ENCODE data around the gene TEX50. TPM values are rescaled to one million over a fixed set of nuclear protein-coding genes. Genes with fewer than 3 reads are reported as not detected.
"Not testable (repeated sequence)": the region's sequence is repeated elsewhere in the genome, so short reads cannot be mapped to it uniquely, and the experiment has no call there.

TEX50 gene
- total and polyA plus RNA-seq, 8 donors = not detected

DNA sequence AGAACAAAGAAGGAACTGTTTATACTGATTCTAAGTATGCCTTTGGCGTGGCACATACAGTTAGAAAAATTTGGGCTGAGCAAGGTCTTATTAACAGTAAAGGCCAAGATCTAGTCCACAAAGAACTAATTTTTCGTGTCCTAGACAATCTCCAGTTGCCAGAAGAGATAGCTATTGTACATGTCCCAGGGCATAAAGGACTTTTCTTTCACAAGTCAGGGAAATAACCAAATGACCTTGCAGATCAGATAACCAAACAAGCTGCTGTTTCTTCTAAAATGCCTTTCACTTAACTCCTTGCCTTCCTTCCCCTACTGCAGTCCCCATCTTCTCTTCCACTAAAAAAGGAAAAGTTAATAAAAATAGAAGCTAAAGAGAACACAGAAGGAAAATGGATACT lies 4.0 kb downstream of the TEX50 start:
- 16 to 40% (median 19%) methylated on average over 2 of the region's 2 CpGs for WGBS, 5 donors
- H3K4me1 ChIP-seq = no peaks in the 10 kb centered on the region
- intact Hi-C loops (cut with DNase I; ENCODE audit: low total_unique reads) = no loop called here
- H3K9me3 ChIP-seq = peaks cover 0 to 11% (median 4%) of the 10 kb centered on the region in 4 donors
- no peak overlapping the region for H3K4me3 ChIP-seq
- H3K27me3 ChIP-seq = no peaks in the 10 kb centered on the region
- H3K27ac ChIP-seq = no peak overlapping the region
- peak in 1 of 2 donors; percentile 5 for DNase-seq
- no peaks in the 10 kb centered on the region for H3K36me3 ChIP-seq
- no peak for TF ChIP-seq EP300 (IDR thresholded peaks at IDR 0.05)
- TF ChIP-seq, protein P1, sequence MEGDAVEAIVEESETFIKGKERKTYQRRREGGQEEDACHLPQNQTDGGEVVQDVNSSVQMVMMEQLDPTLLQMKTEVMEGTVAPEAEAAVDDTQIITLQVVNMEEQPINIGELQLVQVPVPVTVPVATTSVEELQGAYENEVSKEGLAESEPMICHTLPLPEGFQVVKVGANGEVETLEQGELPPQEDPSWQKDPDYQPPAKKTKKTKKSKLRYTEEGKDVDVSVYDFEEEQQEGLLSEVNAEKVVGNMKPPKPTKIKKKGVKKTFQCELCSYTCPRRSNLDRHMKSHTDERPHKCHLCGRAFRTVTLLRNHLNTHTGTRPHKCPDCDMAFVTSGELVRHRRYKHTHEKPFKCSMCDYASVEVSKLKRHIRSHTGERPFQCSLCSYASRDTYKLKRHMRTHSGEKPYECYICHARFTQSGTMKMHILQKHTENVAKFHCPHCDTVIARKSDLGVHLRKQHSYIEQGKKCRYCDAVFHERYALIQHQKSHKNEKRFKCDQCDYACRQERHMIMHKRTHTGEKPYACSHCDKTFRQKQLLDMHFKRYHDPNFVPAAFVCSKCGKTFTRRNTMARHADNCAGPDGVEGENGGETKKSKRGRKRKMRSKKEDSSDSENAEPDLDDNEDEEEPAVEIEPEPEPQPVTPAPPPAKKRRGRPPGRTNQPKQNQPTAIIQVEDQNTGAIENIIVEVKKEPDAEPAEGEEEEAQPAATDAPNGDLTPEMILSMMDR (IDR thresholded peaks at IDR 0.05) = no peak
- TF ChIP-seq POLR2AphosphoS5 (IDR thresholded peaks at IDR 0.05) = no peak
- no peak for TF ChIP-seq POLR2A (IDR thresholded peaks at IDR 0.05)

DNA sequence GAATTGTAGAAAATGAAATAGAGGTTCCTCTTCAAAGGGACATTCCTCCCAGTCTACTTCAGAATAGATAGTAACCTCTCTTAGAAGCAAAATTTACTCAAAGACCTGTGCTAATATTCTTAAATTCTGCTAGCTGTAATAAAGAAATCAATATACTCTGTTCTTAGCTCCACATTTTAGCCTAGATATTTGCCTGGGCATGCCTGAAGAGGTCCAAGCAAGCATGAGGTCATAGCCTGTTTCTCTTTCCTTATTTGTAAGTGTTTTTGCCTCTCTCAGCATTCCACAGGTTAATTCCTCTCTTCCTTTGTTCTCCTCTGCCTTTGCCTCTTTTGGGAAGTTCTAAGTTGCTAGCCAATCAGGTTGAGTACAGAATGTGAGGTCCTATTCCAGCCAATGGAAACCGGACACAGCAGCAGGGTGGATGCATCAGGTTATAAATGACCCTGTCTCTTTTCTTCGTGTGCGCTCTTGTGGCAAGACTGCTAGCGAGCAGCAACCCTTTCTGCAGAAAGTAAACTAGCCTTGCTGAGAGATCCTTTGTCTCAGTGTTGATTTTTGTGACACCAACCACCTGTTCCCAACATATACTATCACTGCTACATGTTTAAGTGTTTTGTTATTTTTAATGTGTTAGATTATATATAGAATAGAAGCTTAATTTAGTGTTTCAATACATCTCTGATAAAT lies 7.5 kb downstream of the TEX50 start:
- H3K9me3 ChIP-seq; H3K36me3 ChIP-seq; DNase-seq; H3K4me3 ChIP-seq; H3K27ac ChIP-seq; intact Hi-C loops (cut with DNase I; ENCODE audit: low total_unique reads); H3K4me1 ChIP-seq; H3K27me3 ChIP-seq: not testable (repeated sequence)
- 78 to 91% (median 87%) methylated on average over 4 of the region's 4 CpGs for WGBS, 5 donors

DNA sequence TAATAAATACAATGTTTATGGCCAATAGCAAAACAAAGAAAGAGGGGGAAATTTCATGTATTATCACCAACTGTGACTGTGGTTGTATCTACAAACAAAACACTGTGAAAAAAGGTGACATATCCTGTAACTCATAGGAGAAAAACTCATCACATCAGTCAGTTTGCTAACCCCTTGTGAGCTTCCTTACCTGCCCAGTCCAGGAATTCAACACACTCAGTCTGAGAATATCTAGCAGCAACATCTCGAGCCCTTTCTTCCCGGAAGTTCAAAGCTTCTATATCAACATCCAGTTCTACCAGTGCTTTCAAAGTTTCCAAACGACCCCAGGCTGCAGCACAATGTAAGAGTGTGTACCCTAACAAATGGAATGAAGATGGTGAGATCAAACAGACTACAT lies 11.5 kb downstream of the TEX50 start:
- Histone ChIP-seq H3K36me3 (no peaks in the 10 kb centered on the region), H3K27ac (no peak overlapping the region), H3K4me1 (no peaks in the 10 kb centered on the region), H3K27me3 (no peaks in the 10 kb centered on the region), H3K4me3 (no peak overlapping the region), H3K9me3 (no peaks in the 10 kb centered on the region)
- WGBS, 5 donors = 39 to 60% (median 54%) methylated on average over 3 of the region's 3 CpGs
- TF ChIP-seq EP300 (IDR thresholded peaks at IDR 0.05) (no peak), POLR2A (IDR thresholded peaks at IDR 0.05) (no peak), POLR2AphosphoS5 (IDR thresholded peaks at IDR 0.05) (no peak)
- TF ChIP-seq, protein P1 (IDR thresholded peaks at IDR 0.05) = no peak
- DNase-seq = no peak
- intact Hi-C loops (cut with DNase I; ENCODE audit: low total_unique reads) = no loop called here

DNA sequence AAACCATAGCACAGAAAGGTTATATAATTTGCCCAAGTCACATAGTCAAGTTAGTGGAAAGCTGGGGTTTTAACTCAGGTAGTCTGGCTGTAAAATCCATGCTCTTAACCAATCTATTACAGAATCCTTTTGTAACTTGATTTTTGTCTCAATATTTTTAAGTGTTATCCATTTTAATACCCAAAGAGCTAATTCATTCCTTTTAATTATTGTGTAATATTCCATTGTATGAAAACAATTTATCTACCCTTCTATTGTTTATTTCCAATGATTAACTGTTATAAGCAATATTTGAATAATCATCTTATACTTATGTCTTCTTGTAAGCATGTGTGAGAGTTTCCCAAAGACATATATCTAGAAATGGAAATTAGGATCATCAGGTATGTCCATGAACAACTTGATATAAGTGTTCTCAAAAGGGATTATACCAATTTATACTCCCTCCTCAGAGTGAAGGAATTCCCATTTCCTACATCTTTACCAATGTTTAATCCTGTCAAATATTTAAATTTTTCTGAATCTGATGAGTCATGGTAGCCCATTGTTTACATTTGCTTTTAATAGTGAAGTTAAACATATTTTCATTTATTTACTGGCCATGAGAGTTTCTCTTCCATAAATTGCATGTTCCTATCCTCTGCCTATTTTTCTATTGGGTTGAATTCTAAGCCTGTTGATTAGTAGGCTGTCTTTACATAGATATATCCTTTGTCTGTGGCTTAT lies 13.9 kb downstream of the TEX50 start:
- Histone ChIP-seq H3K9me3 (no peaks in the 10 kb centered on the region), H3K36me3 (no peaks in the 10 kb centered on the region), H3K27ac (no peak overlapping the region), H3K27me3 (no peaks in the 10 kb centered on the region), H3K4me1 (no peaks in the 10 kb centered on the region), H3K4me3 (no peak overlapping the region)
- intact Hi-C loops (cut with DNase I; ENCODE audit: low total_unique reads) = no loop called here
- TF ChIP-seq POLR2AphosphoS5 (IDR thresholded peaks at IDR 0.05) = no peak
- TF ChIP-seq, protein P1 (IDR thresholded peaks at IDR 0.05) = no peak
- TF ChIP-seq EP300 (IDR thresholded peaks at IDR 0.05) = no peak
- DNase-seq = no peak

DNA sequence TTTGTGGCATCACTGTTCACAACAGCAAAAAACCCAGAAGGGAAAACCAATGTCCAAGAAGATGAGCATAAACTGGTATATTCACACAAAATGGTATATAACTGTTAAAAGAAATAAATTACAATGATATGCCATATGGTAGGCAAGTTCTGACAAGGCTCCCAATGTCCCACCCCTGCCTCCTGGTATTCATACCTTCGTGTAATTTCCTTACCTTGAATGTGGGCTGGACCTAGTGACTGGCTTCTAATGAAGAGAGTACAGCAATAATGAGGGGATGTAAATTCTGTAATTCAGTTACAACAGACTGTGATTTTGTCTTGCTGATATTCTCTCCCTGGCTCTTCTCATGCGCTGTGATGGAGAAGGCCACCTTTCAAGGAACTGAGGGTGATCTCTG lies 25.2 kb downstream of the TEX50 start:
- DNase-seq = no peak
- no peak for TF ChIP-seq EP300 (IDR thresholded peaks at IDR 0.05)
- TF ChIP-seq, protein P1 (IDR thresholded peaks at IDR 0.05) = no peak
- no peak for TF ChIP-seq POLR2A (IDR thresholded peaks at IDR 0.05)
- no peak for TF ChIP-seq POLR2AphosphoS5 (IDR thresholded peaks at IDR 0.05)
- Histone ChIP-seq H3K27ac (no peak overlapping the region), H3K27me3 (no peaks in the 10 kb centered on the region), H3K4me3 (no peak overlapping the region), H3K4me1 (no peaks in the 10 kb centered on the region), H3K9me3 (peaks cover 0 to 13% (median 7%) of the 10 kb centered on the region in 4 donors), H3K36me3 (no peaks in the 10 kb centered on the region)
- intact Hi-C loops (cut with DNase I; ENCODE audit: low total_unique reads) = no loop called here
- 87 to 93% (median 90%) methylated on average over 2 of the region's 2 CpGs for WGBS, 5 donors
